Fibroblast of lung (primary cell): ENCODE data around the gene MYD88.

Experiments
- EZH2 ChIP-seq: IDR thresholded peaks from 2 replicates; pipeline ENCODE4 v1.5.1; 2012; ENCODE audit warnings: low read length, control low read depth, mild to moderate bottlenecking; ENCODE audit errors: missing control alignments
- TF ChIP-seq, protein P1 (sequence below), 2 donors: IDR thresholded peaks in 1 of 2; conservative IDR thresholded peaks in 1 of 2; 1 replicate in 1 of 2; 2 replicates in 1 of 2; pipeline ENCODE4 v1.5.1; 2011 to 2012; ENCODE audit warnings: low read length in 2 of 2, control low read depth in 1 of 2, inconsistent platforms in 1 of 2, low read depth in 1 of 2, mild to moderate bottlenecking in 1 of 2

DNA sequence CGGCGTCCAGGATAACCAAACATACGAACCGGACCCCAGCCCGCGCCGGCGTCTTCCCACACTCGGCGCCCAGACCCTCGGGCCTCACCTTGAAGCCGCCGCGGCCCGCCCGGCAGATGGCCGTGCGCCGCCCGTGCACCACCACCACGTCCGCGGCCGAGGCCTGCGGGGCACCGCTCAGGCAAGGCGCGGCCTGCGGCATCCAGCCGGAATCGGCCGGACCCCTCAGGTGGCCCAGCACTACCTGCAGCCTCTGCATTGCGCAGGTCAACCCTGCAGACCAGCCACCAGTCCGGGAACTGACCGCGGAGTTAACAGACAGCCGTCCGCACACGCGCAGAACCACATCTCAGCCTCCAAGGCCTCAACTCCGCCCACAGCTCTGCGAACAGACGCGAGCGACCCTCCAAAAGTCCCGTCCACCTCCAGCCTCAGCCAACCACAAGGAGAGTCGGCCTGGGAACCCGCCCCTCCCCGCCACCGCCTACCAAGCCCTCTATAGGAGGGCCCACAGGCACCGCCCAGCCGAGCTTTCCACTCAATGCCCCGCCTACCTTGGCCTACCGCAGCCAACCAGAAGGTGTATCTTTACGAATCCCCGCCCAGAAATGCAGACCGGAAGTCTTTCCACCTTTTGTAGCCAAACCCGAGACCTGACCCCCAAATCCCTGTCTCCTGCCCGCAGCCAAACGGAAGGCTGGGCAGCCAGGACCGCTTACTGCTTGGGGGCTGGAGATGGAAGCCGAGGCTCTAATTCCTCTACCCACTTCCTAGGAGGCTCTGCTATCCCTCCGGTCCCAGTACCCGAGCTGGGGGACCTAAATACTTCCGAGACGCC, 1.5 kb upstream of the MYD88 start, which contains the start of gene ACAA1:
- TF ChIP-seq, protein P1, sequence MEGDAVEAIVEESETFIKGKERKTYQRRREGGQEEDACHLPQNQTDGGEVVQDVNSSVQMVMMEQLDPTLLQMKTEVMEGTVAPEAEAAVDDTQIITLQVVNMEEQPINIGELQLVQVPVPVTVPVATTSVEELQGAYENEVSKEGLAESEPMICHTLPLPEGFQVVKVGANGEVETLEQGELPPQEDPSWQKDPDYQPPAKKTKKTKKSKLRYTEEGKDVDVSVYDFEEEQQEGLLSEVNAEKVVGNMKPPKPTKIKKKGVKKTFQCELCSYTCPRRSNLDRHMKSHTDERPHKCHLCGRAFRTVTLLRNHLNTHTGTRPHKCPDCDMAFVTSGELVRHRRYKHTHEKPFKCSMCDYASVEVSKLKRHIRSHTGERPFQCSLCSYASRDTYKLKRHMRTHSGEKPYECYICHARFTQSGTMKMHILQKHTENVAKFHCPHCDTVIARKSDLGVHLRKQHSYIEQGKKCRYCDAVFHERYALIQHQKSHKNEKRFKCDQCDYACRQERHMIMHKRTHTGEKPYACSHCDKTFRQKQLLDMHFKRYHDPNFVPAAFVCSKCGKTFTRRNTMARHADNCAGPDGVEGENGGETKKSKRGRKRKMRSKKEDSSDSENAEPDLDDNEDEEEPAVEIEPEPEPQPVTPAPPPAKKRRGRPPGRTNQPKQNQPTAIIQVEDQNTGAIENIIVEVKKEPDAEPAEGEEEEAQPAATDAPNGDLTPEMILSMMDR (conservative IDR thresholded peaks at IDR 0.05 in 1 of 2, IDR thresholded peaks at IDR 0.05 in 1 of 2; ENCODE audit: low read depth in 1 of 2, low read length in 2 of 2) = peak in 1 of 2 donors; percentile 4
- no peak for TF ChIP-seq EZH2
